C1 segment of cervical spinal cord (tissue), 14 donors: ENCODE data around the gene MLYCD.
A peak's percentile ranks its signal among the peaks of the same experiment; 100 is the strongest.

Experiments used
- DNase-seq, 14 donors: peaks; one replicate each; lab custom pipeline; 2025; lab: John Stamatoyannopoulos, UW

The MLYCD gene

DNA sequence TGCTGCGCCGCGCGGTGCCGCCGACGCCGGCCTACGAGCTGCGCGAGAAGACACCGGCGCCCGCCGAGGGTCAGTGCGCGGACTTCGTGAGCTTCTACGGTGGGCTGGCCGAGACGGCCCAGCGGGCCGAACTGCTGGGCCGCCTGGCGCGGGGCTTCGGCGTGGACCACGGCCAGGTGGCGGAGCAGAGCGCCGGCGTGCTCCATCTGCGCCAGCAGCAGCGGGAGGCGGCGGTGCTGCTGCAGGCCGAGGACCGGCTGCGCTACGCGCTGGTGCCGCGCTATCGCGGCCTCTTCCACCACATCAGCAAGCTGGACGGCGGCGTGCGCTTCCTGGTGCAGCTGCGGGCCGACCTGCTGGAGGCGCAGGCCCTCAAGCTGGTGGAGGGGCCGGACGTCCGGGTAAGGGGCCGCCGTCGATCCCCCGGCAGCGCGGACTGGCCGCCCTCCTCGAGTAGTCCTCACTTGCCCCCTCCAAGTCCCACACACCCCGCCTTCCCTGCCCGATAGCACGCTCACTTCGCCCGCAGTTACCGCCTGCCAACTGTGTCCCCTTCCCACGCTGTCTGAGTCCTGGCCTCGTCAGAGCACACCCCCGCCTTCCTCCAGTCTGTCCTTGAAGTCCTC, 470 bp downstream of the MLYCD start:
- DNase-seq = peak in 6 of 14 donors; percentile 22 to 75 (median 52)

DNA sequence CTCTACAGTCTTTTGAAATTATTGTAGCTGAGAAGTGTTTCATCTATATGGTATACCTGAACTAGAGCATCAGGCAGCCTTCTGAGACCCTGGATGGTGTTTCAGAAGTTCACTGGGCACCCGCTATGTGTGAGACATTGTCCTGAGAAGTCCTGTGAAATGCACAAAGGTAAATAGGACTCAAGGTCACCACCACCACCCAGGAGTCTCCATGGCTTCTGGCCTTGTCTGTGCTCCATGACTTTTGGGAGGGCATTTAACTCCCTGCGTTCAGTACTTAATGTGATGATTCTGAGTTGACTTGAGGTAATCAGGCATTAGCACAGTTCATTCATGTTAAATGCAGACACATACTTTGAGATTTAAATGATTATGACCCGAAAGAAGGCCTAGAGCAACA, 1.1 kb downstream of the MLYCD start:
- DNase-seq = peak in 1 of 14 donors; percentile 22

DNA sequence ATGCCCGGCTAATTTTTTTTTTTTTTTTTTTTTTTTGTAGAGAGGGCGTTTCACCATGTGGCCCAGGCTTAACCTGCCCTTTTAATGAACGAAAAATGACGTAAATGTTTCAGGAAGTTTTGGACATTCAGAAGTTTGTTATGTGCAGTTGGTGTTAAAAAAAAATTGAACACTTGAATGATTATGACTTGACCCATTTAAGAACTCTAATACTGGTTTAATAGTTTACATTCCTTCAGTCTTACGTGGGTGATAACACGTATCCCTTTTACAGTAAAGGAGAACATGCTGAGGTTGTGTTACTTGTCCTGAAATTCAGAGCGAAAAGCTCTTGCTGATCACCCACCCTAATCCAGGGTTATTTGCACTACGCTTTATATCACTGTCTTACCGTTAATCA, 1.7 kb downstream of the MLYCD start:
- DNase-seq = no peak

DNA sequence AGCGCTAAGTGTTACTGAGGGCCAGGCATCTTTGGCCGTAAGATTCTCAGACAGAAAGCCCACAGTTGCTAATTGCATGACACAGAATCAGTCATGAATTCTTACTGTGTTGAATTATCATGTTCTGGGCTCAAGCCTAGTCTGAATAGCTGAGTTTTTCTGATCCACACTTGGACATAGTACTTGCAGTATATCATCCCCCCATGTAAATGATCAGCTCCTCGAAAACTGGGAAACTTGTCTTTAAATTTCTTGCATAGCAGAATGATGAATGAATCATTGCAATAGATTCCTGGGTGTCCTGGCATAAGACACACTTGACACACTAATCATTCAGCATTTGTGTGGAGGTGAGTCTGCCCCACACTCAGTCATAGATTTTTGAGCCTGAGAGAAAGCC, 2.2 kb downstream of the MLYCD start:
- DNase-seq = no peak

- DNase-seq = peak in 4 of 14 donors; percentile 12 to 20 (median 15)
These were observed 4.8 kb downstream of the MLYCD start for GRCh38 chr16:83903751-83904150.

- no peak for DNase-seq
These were observed 7.8 kb downstream of the MLYCD start for GRCh38 chr16:83906683-83907082.

DNA sequence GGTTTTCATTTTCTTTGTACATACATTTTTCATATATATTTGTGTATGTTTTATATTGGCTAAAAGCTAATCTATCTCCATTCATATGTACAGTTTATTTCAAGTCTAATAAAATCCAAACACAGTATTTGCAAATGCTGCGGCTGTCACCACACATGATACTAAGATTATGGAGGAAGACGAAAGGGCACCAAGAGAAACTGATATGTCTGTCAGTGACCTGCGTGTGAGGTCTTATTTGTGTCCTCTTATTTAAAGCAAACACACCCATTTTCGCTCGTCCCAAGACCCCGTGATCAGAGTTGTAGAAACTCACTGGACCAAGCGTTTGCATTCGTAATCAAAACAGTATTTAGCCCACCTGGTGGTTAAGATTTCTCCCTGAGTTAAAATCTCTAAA, 8.2 kb downstream of the MLYCD start:
- no peak for DNase-seq

- no peak for DNase-seq
These were observed 8.8 kb downstream of the MLYCD start for GRCh38 chr16:83907631-83908250.

- no peak for DNase-seq
These were observed 9.9 kb downstream of the MLYCD start for GRCh38 chr16:83908798-83909197.

GRCh38 chr16:83911290-83911689, 12.4 kb downstream of the MLYCD start:
- no peak for DNase-seq

GRCh38 chr16:83912519-83913244, 13.8 kb downstream of the MLYCD start:
- DNase-seq = no peak

DNA sequence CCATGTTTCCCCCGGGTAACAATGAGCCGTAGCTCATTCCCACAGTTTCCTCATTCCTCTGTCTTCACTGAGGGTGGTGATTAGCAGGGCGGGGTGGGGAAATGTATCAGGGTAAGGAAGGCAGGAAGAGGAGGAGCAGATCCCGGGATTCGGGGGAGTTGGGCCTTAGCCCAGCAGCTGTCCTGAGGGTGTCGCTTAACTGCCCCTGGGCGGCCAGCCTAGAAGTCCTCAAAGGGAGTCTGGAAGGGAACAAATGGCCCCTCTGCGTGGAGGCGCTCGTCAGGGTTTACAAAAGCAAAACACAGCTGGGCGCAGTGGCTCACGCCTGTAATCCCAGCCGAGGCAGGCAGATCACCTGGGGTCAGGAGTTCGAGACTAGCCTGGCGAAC, 14.3 kb downstream of the MLYCD start:
- DNase-seq = no peak

DNA sequence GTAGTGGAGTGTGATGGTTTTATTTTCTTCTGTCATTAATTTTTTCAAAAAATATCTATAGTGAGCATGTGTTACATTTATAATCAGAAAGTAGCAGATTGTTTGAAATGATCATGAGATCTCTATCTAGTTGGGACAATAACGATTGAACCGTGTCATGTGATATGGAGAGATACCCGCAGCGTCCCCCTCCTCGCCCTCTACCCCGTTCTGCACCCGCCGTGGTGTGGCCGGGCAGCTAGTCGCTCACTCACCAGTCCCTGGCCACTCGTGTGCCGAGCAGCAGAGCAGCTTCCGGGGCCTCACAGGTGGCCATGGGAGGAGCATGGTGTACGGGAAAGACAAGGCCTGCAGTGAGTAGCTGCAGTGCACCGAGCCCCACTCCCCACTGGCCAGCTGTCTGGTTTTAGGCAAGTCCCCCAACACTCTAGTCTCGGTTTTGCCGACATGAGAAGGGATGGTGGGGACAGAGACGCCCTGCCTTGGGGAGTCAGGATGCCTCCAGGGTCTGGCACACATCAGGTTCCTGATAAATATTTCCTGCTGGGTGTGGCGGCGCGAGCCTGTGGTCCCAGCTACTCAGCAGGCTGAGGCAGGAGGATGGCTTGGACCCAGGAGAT, 15.3 kb downstream of the MLYCD start:
- DNase-seq = no peak

DNA sequence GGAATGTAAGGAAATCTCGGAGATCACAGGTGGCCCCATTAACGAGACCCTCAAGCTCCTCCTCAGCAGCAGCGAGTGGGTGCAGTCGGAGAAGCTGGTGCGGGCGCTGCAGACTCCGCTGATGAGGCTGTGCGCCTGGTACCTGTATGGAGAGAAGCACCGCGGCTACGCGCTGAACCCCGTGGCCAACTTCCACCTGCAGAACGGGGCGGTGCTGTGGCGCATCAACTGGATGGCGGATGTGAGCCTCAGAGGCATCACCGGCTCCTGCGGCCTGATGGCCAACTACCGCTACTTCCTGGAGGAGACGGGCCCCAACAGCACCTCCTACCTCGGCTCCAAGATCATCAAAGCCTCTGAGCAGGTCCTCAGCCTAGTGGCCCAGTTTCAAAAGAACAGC, 16.2 kb downstream of the MLYCD start:
- DNase-seq = no peak

GRCh38 chr16:83915491-83915890, 16.6 kb downstream of the MLYCD start:
- no peak for DNase-seq

DNA sequence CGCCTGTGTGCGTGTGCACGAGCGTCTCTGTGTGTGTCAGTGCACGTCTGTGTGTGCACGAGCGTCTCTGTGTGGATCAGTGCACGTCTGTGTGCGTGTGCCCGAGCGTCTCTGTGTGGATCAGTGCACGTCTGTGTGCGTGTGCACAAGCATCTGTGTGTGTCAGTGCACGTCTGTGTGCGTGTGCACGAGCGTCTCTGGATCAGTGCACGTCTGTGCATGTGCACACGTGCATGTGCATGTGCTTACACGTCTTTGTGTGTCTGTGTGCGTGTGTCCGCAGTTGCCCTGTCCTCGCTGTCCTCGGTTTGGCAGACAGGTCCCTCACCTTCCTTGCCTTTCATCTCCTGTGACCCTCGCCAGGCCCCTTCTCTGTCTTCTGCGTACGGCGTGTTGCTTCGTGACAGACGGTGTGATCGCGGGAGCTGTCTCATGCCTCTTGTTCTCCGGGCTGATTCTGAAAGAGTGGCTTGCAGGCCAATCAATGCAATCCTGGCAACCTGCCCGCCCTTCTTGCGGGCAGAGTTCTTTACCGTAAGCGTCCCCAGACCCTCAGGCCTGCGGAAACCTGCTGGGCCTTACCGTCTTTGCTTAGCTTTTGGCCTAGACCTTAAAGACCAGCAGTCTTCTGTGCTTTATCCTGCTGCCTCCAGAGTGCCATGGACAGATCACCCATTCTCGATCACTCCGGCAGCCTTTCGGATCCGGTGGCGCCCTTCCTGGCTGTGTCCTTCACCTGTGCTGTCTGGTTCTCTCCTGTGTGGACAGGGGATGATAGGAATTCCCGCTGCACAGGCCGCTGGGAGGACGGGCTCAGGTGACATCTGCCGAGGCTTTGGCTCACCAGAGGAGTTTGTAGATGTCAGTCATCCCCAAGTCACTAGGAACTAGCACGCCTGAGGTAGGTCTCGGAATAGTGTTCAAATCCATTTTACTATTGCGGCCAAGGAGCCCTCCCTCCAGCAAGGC, 18.5 kb downstream of the MLYCD start:
- DNase-seq = no peak

GRCh38 chr16:83920894-83921491, 22.1 kb downstream of the MLYCD start:
- no peak for DNase-seq

GRCh38 chr16:83923581-83924365, 24.9 kb downstream of the MLYCD start:
- no peak for DNase-seq

DNA sequence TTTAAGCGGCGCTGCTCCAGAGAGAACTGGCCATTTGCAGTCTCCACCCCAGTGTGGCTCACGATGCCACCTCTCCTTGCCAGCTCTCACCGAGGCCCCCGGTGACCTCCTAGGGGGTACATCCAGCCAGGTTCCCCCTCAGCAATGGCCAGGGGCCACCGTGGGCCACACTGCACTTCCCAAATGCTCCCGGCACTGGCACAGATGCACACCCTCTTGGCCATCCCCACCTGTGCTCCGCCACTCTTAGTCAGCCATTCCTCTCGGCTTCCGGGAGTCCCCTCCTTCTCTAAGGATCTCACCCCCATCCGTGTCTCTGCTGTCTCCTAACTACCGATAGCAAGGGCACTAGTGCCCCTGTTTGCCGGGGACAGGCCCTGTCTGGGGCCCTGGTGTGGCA, 25.8 kb downstream of the MLYCD start:
- DNase-seq = no peak
